KMS-11 (cell line): ENCODE results near the gene ARHGEF17.

Source experiments
- H2AFZ ChIP-seq: fragments of 200-600 bp; sonication (generic); 2 replicates; pipeline ENCODE4 v1.6.1; 2016; ENCODE audit warnings: antibody characterized with exemption, mixed run types, low read depth
- H3K27ac ChIP-seq: fragments of 200-600 bp; sonication (generic); 2 replicates; pipeline ENCODE4 v1.6.1; 2016; ENCODE audit warnings: mild to moderate bottlenecking, mixed run types
- H3K27me3 ChIP-seq: fragments of 200-600 bp; sonication (generic); 2 replicates; pipeline ENCODE4 v1.6.1; 2017; ENCODE audit warnings: mild to moderate bottlenecking, low read depth, mixed run types, moderate library complexity; ENCODE audit not compliant: insufficient read depth
- H3K36me3 ChIP-seq: fragments of 200-600 bp; sonication (generic); 2 replicates; pipeline ENCODE4 v1.6.1; 2017; ENCODE audit warnings: mild to moderate bottlenecking, mixed run types; ENCODE audit not compliant: insufficient read depth
- H3K4me1 ChIP-seq: fragments of 200-600 bp; sonication (generic); 2 replicates; pipeline ENCODE4 v1.6.1; 2016; ENCODE audit warnings: mild to moderate bottlenecking, low read depth, mixed run types; ENCODE audit not compliant: poor library complexity, severe bottlenecking
- H3K4me2 ChIP-seq: fragments of 200-600 bp; sonication (generic); 2 replicates; pipeline ENCODE4 v1.7.0; 2016; ENCODE audit warnings: mild to moderate bottlenecking, mixed run types
- H3K4me3 ChIP-seq: fragments of 200-600 bp; sonication (generic); IDR thresholded peaks from 2 replicates; pipeline ENCODE4 v1.6.1; 2017; ENCODE audit warnings: low read depth, low read length, mixed read lengths; ENCODE audit not compliant: insufficient read depth
- H3K79me2 ChIP-seq: fragments of 200-600 bp; sonication (generic); 2 replicates; pipeline ENCODE4 v1.6.1; 2016; ENCODE audit warnings: low read depth, mixed run types; ENCODE audit not compliant: insufficient read depth
- H3K9ac ChIP-seq: fragments of 200-600 bp; sonication (generic); 2 replicates; pipeline ENCODE4 v1.6.1; 2016; ENCODE audit warnings: mild to moderate bottlenecking, mixed run types
- H4K20me1 ChIP-seq: fragments of 200-600 bp; sonication (generic); 2 replicates; pipeline ENCODE4 v1.6.1; 2016; ENCODE audit warnings: mild to moderate bottlenecking, mixed run types; ENCODE audit not compliant: insufficient read depth
- TF ChIP-seq, protein P1 (sequence below): fragments of 200-600 bp; sonication (generic); conservative IDR thresholded peaks from 2 replicates; pipeline ENCODE4 v1.6.1; 2017; ENCODE audit warnings: low read depth, mild to moderate bottlenecking, antibody characterized with exemption, low read length, moderate library complexity, mixed read lengths

The ARHGEF17 gene

DNA sequence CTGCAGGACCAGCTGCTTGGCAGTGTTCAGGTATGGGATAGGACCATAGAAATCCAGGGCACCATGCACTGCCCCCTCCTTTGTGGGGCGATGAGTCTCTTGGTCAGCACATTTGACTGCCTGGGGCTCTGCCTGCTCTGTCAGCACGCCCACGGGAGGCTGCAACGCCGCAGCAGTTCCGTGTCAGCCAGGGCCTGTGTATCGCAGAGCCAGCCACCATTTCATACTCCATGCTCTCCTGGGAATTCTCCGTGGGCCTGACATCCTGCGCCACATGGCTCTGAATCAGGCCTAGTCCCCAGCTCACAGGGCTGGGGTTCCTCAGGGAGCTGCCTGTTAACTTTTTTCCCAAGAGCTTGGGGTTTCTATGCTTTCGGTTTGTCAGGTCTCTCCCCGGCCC, 51.3 kb downstream of the ARHGEF17 start:
- Histone ChIP-seq H3K4me3 (no peak overlapping the region), H3K4me2 (no peak overlapping the region), H3K36me3 (no peaks in the 10 kb centered on the region), H3K79me2 (no peaks in the 10 kb centered on the region), H2AFZ (no peak overlapping the region), H3K27me3 (no peaks in the 10 kb centered on the region), H3K27ac (no peak overlapping the region), H3K9ac (no peak overlapping the region), H3K4me1 (no peaks in the 10 kb centered on the region), H4K20me1 (no peaks in the 10 kb centered on the region)
- TF ChIP-seq, protein P1, sequence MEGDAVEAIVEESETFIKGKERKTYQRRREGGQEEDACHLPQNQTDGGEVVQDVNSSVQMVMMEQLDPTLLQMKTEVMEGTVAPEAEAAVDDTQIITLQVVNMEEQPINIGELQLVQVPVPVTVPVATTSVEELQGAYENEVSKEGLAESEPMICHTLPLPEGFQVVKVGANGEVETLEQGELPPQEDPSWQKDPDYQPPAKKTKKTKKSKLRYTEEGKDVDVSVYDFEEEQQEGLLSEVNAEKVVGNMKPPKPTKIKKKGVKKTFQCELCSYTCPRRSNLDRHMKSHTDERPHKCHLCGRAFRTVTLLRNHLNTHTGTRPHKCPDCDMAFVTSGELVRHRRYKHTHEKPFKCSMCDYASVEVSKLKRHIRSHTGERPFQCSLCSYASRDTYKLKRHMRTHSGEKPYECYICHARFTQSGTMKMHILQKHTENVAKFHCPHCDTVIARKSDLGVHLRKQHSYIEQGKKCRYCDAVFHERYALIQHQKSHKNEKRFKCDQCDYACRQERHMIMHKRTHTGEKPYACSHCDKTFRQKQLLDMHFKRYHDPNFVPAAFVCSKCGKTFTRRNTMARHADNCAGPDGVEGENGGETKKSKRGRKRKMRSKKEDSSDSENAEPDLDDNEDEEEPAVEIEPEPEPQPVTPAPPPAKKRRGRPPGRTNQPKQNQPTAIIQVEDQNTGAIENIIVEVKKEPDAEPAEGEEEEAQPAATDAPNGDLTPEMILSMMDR, result no peak

DNA sequence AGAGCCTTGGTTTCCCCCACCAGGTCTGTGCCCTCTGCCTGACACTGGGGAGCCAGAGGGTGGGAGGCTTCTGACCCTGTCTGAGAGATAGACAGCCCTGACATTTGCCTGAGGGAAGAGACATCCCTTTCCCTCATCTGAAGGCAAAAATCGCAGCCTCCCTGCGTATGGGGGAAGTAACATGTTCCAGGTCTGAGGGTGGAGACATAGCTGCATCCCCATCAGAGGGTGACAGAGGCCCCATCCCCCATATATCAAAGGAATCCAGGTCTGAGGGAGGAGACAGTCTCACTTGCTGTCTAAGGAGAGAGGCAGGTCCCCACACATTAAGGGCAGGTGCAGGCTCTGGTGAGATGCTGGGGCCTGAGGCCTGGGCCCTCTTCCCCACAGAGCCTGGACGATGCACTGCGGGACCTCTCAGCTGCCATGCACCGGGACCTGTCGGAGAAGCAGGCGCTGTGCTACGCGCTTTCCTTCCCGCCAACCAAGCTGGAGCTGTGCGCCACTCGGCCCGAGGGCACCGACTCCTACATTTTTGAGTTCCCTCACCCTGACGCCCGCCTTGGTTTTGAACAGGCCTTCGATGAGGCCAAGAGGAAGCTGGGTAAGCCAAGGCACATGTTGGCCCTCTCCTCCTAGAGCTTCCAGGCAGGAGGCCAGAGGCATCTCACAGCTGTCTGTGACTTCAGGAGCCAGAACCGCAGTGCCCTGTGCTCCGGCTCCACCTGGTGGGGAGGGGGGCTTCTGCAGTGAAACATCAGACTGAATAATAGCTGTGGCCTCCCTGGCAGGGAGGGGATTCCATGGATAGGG, 52.1 kb downstream of the ARHGEF17 start:
- Histone ChIP-seq H3K27ac (no peak overlapping the region), H3K9ac (no peak overlapping the region), H4K20me1 (no peaks in the 10 kb centered on the region), H3K27me3 (no peaks in the 10 kb centered on the region), H3K36me3 (no peaks in the 10 kb centered on the region), H3K4me1 (no peaks in the 10 kb centered on the region), H3K4me3 (no peak overlapping the region), H3K4me2 (no peak overlapping the region), H3K79me2 (no peaks in the 10 kb centered on the region), H2AFZ (no peak overlapping the region)
- TF ChIP-seq, protein P1, result peak; percentile 64

DNA sequence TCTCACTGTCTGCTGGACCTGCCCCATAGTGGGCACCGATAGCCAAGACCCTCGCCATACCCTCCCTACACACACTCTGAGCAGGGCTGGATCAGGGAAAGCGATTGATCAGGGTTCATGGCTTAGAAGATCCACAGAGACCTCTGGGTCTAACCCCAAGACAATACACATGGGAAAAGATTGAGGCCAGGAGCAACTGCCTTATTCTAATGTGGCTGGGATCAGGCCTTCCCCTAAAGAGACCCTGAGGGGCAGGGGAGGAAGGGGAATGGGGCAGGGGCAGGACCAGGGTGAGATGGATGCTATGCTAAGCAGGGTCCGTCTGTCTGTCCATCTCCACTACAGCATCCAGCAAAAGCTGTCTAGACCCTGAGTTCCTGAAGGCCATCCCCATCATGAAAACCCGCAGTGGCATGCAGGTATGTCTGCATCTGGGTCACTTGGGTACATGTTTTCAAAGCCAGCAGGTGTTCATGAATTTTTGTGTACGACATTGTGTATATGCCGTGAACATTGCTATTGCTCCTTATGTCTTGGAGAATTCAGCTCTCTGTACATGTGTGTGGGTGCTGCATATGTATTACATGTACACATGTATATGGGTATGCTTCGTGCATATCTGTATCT, 52.8 kb downstream of the ARHGEF17 start:
- Histone ChIP-seq H2AFZ (no peak overlapping the region), H3K27ac (no peak overlapping the region), H3K79me2 (no peaks in the 10 kb centered on the region), H3K27me3 (no peaks in the 10 kb centered on the region), H3K4me3 (no peak overlapping the region), H4K20me1 (no peaks in the 10 kb centered on the region), H3K4me1 (no peaks in the 10 kb centered on the region), H3K4me2 (no peak overlapping the region), H3K36me3 (no peaks in the 10 kb centered on the region), H3K9ac (no peak overlapping the region)
- TF ChIP-seq, protein P1, result peak; percentile 29; the same call in 1 of the 2 replicates

DNA sequence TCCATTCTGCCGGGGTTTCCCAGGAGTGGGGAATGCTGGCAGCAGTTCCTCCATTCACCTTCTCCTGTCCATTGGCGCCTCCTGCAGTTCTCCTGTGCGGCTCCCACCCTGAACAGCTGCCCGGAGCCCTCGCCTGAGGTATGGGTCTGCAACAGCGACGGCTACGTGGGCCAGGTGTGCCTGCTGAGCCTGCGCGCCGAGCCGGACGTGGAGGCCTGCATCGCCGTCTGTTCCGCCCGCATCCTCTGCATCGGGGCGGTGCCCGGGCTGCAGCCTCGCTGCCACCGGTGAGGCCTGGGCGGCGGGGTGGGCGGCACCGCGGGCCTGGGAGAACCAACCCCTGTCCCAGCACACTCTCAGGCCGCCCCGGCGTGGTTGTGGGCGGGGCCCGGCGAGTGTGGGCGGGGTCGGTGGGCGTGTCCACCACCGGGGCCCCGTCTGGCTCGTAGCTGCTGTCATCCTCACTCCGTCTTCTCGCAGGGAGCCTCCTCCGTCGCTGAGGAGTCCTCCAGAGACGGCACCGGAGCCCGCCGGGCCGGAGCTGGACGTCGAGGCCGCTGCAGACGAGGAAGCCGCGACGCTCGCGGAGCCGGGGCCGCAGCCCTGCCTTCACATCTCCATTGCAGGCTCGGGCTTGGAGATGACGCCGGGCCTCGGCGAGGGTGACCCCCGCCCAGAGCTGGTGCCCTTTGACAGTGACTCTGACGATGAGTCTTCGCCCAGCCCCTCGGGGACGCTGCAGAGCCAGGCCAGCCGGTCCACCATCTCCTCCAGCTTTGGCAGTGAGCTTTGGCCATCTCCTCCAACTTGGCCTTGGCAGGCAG, 54.1 kb downstream of the ARHGEF17 start:
- no peak overlapping the region for H3K4me3 ChIP-seq

More for the DNA sequence above, 54.1 kb downstream of the ARHGEF17 start:
- no peaks in the 10 kb centered on the region for H3K79me2 ChIP-seq
- no peak overlapping the region for H3K9ac ChIP-seq
- no peaks in the 10 kb centered on the region for H3K36me3 ChIP-seq
- TF ChIP-seq, protein P1, result no peak
- no peak overlapping the region for H3K4me2 ChIP-seq
- H4K20me1 ChIP-seq, result no peaks in the 10 kb centered on the region
- H3K27me3 ChIP-seq, result no peaks in the 10 kb centered on the region
- no peak overlapping the region for H3K27ac ChIP-seq
- H2AFZ ChIP-seq, result no peak overlapping the region
- no peaks in the 10 kb centered on the region for H3K4me1 ChIP-seq
